ENCODE measurements around the gene ADAMTS17.

GRCh38 chr15:100384108-100384410 lies 42.3 kb upstream of the ADAMTS17 start:
- no peak for TF ChIP-seq CTCF (IDR thresholded peaks at IDR 0.05; ENCODE audit: poor library complexity)
- no peak for TF ChIP-seq EZH2 (IDR thresholded peaks at IDR 0.05; ENCODE audit: borderline replicate concordance)

Measured in hepatocyte (in vitro differentiated cells).